SIG-M5 treated with dmso at 0.1 percent for 504 hours (cell line): ENCODE data around the gene TIMM10.

Source experiments
- DNase-seq: peaks from one replicate; lab custom pipeline; 2025; ENCODE audit not compliant: unreplicated experiment; lab: John Stamatoyannopoulos, UW

Gene TIMM10, protein sequence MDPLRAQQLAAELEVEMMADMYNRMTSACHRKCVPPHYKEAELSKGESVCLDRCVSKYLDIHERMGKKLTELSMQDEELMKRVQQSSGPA

GRCh38 chr11:57530596-57531507 is at the start of gene TIMM10:
Gene TIMM10, minus strand, starts transcription at chr11:57530754. Its CDS starts 565 bp downstream, at chr11:57530189.
- DNase-seq, result peak; percentile 98

DNA sequence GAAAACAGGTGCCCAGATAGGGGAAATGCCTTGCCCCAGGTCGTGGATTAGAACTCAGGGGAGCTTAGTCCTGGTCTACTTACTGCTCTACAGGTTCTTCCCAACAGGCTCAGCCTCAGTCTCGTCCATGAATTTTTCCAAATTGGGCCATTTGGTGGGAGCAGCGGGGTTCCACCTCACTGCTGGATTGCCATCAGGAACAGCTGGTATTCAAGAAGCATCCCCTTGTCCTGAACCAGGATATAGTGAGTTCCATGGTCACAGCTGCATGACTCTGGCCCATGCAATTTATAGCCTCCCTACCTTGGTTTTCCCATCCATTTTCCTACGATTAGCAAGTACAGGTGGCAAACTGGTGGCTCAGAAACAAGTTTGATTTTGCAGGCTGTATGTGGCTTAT is 43.5 kb upstream of the TIMM10 start:
- DNase-seq, result no peak

DNA sequence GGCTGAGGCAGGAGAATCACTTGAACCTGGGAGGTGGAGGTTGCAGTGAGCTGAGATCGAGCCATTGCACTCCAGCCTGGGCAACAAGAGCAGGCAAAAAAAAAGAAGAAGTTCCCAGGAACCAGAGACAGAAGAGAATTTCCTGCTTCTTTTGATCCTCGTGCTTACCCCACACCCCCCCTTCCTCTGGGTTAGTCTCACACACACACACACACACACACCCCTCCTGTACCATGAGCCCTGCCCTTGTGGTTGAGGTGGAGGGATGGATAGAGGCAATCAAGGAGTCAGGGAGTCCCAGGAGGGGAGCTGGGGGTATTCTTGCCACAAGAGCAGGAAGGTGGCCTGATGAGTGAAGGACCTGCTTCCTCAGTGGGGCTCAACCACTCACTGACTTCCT is 41.1 kb upstream of the TIMM10 start:
- peak; percentile 9 for DNase-seq

DNA sequence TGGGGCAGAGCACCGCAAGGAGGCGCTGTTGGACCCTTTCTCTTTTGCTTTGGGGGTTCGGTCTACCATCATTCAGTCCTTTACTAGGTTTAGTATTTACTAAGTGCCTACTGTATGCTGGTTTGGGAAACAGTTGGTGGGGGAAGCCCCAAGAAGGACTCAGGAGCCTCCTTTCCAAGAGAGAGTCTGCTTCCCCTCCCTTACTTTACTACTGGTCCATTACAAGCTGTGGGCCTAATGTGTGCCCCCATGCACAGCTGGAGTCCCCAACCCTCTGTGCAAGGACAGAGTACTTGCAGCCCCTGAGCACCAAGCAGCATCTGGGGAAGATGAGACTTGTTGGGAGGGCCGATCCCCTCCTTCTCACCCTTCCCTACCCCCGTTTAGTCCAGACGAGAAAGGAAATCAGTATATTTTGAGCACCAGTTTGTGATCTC is 37.8 kb upstream of the TIMM10 start:
- peak; percentile 51 for DNase-seq

GRCh38 chr11:57567515-57568329 is 37.2 kb upstream of the TIMM10 start, which contains the start of gene UBE2L6:
Gene UBE2L6, minus strand, starts transcription at chr11:57567672. Its CDS starts 61 bp downstream, at chr11:57567611.
- DNase-seq, result peak; percentile 42

- peak; percentile 11 for DNase-seq
Observed at GRCh38 chr11:57566905-57567514, 36.5 kb upstream of the TIMM10 start.

- DNase-seq, result peak; percentile 44
Observed at GRCh38 chr11:57566005-57566904, 35.7 kb upstream of the TIMM10 start.

DNA sequence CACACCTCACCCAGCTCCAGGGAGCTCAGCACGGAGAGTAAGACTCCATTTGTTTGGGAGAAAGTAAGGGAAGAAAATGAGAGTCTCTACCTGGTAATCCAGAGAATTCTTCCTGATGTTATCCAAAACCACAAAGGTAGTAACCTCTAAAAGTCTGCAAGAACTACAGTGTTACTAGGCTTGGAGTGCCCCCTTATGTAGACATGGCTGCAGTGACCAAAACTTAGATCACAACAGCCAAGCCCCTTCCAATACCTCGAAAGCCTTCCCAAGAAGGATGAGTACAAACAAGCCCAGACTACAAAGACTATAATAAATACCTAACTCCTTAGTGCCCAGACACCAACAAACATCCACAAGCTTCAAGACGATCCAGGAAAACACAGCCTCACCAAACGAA is 32.0 kb upstream of the TIMM10 start:
- DNase-seq, result no peak

- no peak for DNase-seq
Observed at GRCh38 chr11:57560146-57560545, 29.6 kb upstream of the TIMM10 start.

DNA sequence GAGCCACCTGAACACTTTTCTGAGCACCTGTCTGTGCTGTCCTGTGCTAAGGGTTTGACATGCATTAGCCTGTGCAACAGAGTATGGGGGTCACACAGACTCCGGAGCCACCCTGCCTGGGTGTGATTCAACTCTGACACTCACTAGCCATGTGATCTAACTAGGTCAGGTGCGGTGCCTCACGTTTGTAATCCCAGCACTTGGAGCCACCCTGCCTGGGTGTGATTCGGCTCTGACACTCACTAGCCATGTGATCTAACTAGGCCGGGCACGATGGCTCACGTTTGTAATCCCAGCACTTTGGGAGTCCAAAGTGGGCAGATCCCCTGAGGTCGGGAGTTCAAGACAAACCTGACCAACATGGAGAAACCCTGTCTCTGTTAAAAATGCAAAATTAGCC is 25.5 kb upstream of the TIMM10 start:
- no peak for DNase-seq

DNA sequence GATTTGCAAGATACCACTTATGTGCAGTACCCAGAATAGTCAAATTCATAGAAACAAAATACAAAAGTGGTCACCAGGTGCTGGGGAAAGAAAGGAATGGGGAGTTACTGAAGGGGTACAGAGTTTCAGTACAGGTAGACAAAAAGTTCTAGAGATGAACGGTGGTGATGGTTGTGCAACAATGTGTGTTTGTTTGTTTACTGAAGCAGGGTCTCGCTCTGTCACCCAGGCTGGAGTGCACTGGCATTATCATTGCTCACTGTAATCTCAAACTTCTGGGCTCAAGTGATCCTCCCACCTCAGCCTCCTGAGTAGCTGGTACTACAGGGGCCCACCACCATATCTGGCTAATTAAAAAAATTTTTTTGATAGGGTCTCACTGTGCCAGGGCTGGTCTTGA is 24.8 kb upstream of the TIMM10 start:
- DNase-seq, result no peak

GRCh38 chr11:57552479-57552878 is 21.9 kb upstream of the TIMM10 start:
- DNase-seq, result no peak

DNA sequence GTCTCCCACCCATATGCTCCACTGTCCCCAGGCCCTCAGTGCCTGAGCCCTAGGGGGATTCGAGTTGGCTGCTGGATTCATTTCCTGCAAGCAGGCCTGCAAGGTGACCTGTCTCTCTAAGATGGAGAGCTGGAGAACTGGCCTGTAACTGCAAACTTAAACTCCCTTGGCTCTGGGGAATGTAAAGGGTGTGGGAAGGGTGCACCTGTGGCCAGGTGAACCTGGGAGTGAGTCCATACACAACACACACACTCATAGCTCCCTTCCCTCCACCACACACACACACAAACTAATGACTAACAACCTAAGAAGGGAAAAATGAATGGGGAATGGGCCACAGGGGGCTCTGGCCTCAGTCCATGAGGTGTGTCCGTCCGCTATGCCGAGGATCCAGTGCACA is 21.4 kb upstream of the TIMM10 start:
- DNase-seq, result no peak

DNA sequence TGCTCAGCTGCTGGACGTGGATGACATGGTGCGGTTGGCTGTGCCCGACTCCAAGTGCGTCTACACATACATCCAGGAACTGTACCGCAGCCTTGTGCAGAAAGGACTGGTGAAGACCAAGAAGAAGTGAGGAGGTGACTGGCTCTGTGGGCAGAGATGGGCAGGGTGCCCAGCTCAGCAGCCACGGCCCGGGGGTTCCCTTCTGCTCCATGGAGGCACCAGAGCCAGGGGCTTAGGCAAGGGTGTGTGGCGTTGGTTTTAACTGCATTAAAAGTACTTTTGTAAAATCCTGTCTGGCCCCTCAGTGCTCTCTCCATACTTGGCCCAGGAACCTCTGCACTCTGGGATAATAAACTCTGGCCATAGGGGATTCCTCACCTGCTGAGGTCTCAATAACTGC is 19.4 kb upstream of the TIMM10 start:
- no peak for DNase-seq

- DNase-seq, result peak; percentile 7
Observed at GRCh38 chr11:57547854-57548377, 17.4 kb upstream of the TIMM10 start.

DNA sequence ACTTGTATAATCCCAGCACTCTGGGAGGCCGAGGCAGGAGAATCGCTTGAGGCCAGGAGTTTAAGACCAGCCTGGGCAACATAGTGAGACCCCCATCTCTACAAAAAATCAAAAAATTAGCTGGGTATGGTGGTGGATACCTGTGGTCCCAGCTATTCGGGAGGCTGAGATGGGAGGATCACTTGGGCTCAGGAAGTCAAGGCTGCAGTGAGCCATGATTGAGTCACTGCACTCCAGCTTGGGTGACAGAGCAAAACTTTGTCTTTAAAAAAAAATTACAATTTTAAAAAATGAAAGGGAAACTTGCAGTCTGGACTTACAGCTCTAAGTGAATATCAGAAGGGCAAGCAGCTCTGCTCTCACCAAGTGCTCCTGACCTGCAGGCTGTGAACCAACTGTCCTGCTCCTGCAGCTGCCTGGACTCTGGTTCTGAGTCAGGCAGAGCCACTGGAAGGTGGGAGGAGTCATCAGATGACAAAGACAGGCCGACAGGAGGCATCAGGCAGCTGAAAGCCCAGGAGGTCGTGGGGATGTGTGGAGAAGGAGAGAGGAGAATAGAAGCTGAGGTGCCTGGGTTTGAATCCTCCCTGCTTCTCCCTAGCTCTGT is 16.4 kb upstream of the TIMM10 start:
- no peak for DNase-seq

GRCh38 chr11:57546451-57546850 is 15.9 kb upstream of the TIMM10 start:
- DNase-seq, result no peak

GRCh38 chr11:57545883-57546282 is 15.3 kb upstream of the TIMM10 start:
- no peak for DNase-seq

DNA sequence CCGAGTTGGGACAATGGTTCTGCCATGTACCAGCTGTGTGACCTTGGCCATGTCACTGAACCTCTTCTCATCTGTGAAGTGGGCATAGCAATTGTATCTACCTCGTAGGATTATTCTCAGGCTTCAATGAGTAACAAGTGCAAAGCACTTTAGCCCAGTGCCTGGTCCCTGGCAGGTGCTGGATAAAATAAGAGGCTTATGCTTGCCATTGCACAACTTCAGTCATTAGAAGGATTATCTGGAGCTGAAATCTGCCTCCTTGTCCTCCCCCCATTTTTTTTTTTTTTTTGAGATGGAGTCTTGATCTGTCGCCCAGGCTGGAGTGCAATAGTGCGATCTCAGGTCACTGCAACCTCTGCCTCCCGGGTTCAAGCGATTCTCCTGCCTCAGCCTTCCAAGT is 14.0 kb upstream of the TIMM10 start:
- DNase-seq, result no peak

- DNase-seq, result no peak
Observed at GRCh38 chr11:57543593-57543992, 13.0 kb upstream of the TIMM10 start.
